Esophagus muscularis mucosa (tissue), 4 donors: ENCODE results near the gene DGKG. TPM values are rescaled to one million over a fixed set of nuclear protein-coding genes. Genes with fewer than 3 reads are reported as not detected.

Experiments used
- DNase-seq: peaks from one replicate; pipeline ENCODE4 v3.0.0-alpha.2; 2017; ENCODE audit errors: extremely low spot score
- H3K27ac ChIP-seq, 4 donors: fragments of 200-600 bp; sonication (generic); replicated peaks in 1 of 4; 1 replicate in 3 of 4; 2 replicates in 1 of 4; pipeline ENCODE4 v1.5.1; 2016 to 2019; ENCODE audit warnings: mild to moderate bottlenecking in 1 of 4
- H3K27me3 ChIP-seq, 4 donors: fragments of 200-600 bp; sonication (generic); one replicate each; pipeline versions ENCODE4 v1.5.1 to v1.6.0; 2016 to 2019
- H3K36me3 ChIP-seq, 4 donors: fragments of 200-600 bp; sonication (generic); one replicate each; pipeline ENCODE4 v1.5.1; 2016 to 2019
- H3K4me1 ChIP-seq, 4 donors: fragments of 200-600 bp; sonication (generic); one replicate each; pipeline ENCODE4 v1.5.1; 2016 to 2019
- H3K4me3 ChIP-seq, 4 donors: fragments of 200-600 bp; sonication (generic); 1 replicate in 2 of 4; 2 replicates in 2 of 4; pipeline ENCODE4 v1.5.1; 2016 to 2019; ENCODE audit warnings: mild to moderate bottlenecking in 4 of 4, moderate library complexity in 1 of 4
- H3K9me3 ChIP-seq, 4 donors: fragments of 200-600 bp; sonication (generic); 1 replicate in 3 of 4; 2 replicates in 1 of 4; pipeline ENCODE4 v1.5.1; 2016 to 2019
- EP300 ChIP-seq: sonication (generic); formaldehyde crosslinking; IDR thresholded peaks from one replicate; pipeline ENCODE4 v1.6.1; 2017; ENCODE audit warnings: antibody characterized with exemption
- POLR2A ChIP-seq: fragments of 450-650 bp; IDR thresholded peaks from one replicate; pipeline ENCODE4 v1.6.1; 2017; ENCODE audit warnings: antibody characterized with exemption, moderate library complexity, mild to moderate bottlenecking, low read depth
- POLR2AphosphoS5 ChIP-seq, 2 donors: sonication (generic); formaldehyde crosslinking; IDR thresholded peaks; one replicate each; pipeline ENCODE4 v1.6.1; 2017; ENCODE audit warnings: antibody characterized with exemption in 2 of 2
- WGBS: methylation state at CpG from one replicate; pipeline ENCODE4 v1.1.5; 2018; 5-methylcytosine and 5-hydroxymethylcytosine counted together
- intact Hi-C: fragments of 100-400 bp; cut with DNase I; formaldehyde crosslinking; loops from one replicate; pipeline ENCODE4 v1.15.1; 2023
- total RNA-seq, 4 donors: library from RNA; depleted of rRNA; stranded (reverse); fragments of >200 nt; gene quantifications; one replicate each; pipeline versions ENCODE4 v1.1.0 to v1.2.1, GENCODE V29; 2016
- TF ChIP-seq, protein P1 (sequence below), 3 experiments: fragments of 200-600 bp in 2 of 3; fragments of 450-650 bp in 1 of 3; sonication (generic) in 2 of 3; IDR thresholded peaks; one replicate each; pipeline ENCODE4 v1.5.1; 2017 to 2019; ENCODE audit warnings: antibody characterized with exemption in 3 of 3, mild to moderate bottlenecking in 2 of 3, moderate library complexity in 1 of 3

DGKG gene
- total RNA-seq, 4 donors from 2014 or later: 75.0 to 169 (median 104) TPM

DNA sequence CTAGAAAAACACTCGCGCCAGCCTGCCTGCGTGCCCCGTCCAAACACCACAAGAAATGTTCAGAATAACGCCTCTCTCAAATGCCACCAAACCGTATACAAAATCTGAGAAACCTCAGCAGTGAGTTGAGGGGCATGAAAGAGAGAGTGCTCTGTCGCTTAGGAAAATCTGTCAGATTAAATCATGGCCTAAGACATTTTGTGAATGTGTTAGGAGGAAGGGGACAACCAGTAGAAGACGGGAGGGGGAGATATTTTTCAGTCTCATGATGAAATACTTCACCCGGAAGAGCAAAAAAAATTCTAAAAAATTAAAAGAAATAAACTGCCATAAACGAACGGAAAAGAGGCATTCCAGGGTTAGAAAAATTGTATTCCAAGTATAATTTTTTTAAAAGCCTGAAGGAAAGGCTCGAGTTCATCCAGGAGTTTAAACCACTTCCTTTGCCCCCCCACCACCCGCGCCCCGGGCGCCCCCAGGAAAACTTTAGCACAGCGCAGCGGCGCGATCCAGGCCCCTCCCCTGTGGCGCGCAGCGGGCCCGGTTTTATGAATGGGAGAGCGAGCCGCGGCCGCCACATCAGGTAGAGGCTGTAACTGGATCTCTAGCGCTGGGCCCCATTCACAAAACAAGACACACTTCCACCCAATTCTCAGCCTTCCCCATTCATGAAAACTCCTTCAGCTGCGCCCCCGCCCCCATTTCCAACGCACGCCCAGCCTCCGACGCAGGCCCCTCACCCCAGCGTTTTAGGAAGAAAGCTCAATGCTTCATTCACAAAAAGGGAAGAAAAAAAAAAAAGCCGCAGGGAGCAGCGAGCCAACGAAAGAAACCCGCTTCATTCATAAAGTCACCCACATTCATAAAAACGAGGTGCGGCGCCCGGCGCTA is 254.6 kb downstream of the DGKG start:
- peak overlapping the region; percentile 75 to 86 (median 82) for H3K27ac ChIP-seq
- H3K36me3 ChIP-seq: no peaks in the 10 kb centered on the region
- no peaks in the 10 kb centered on the region for H3K9me3 ChIP-seq
- WGBS: 6% methylated on average over 33 of the region's 45 CpGs
- H3K27me3 ChIP-seq: peaks cover 0 to 10% (median 0%) of the 10 kb centered on the region in 4 donors
- peak overlapping the region; percentile 64 to 81 (median 72) for H3K4me3 ChIP-seq
- TF ChIP-seq POLR2AphosphoS5 (IDR thresholded peaks at IDR 0.05) (peak in 1 of 2 donors; percentile 38), EP300 (no peak), POLR2A (no peak)
- TF ChIP-seq, protein P1, sequence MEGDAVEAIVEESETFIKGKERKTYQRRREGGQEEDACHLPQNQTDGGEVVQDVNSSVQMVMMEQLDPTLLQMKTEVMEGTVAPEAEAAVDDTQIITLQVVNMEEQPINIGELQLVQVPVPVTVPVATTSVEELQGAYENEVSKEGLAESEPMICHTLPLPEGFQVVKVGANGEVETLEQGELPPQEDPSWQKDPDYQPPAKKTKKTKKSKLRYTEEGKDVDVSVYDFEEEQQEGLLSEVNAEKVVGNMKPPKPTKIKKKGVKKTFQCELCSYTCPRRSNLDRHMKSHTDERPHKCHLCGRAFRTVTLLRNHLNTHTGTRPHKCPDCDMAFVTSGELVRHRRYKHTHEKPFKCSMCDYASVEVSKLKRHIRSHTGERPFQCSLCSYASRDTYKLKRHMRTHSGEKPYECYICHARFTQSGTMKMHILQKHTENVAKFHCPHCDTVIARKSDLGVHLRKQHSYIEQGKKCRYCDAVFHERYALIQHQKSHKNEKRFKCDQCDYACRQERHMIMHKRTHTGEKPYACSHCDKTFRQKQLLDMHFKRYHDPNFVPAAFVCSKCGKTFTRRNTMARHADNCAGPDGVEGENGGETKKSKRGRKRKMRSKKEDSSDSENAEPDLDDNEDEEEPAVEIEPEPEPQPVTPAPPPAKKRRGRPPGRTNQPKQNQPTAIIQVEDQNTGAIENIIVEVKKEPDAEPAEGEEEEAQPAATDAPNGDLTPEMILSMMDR (IDR thresholded peaks at IDR 0.05): no peak
- DNase-seq: no peak
- intact Hi-C loops: loop anchor here (10.0 kb wide), 1 partner anchor 107 kb away; no protein-coding TSS in a partner anchor
- H3K4me1 ChIP-seq: peaks cover 21 to 46% (median 42%) of the 10 kb centered on the region in 4 donors

DNA sequence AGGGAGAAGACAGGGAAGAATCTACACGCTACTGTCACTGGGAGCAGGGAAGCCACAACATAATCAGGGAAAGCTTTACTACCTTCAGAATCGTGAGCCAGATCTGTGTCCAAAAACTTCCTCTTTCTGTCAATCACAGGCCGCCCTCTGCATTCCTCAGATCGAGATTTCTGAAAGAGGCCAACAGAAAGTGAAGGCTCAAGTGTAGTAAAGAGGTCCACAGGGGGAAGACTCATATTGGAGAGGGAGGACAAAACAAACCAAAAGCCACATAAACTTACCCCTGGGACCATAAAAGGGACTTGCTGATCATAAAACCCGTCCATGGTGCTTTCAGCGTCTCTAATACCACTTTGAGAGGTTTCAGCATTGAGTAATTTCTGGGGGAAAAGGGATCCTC is 256.5 kb downstream of the DGKG start:
- no peak for DNase-seq
- Histone ChIP-seq H3K4me1 (peaks cover 18 to 40% (median 36%) of the 10 kb centered on the region in 4 donors), H3K36me3 (no peaks in the 10 kb centered on the region), H3K4me3 (no peak overlapping the region), H3K9me3 (no peaks in the 10 kb centered on the region), H3K27ac (no peak overlapping the region), H3K27me3 (no peaks in the 10 kb centered on the region)
- intact Hi-C loops: loop anchor here (10.0 kb wide), 1 partner anchor 109 kb away; no protein-coding TSS in a partner anchor
- 79% methylated on average over 6 of the region's 6 CpGs for WGBS
- TF ChIP-seq POLR2AphosphoS5 (IDR thresholded peaks at IDR 0.05) (no peak), POLR2A (no peak), EP300 (no peak)

DNA sequence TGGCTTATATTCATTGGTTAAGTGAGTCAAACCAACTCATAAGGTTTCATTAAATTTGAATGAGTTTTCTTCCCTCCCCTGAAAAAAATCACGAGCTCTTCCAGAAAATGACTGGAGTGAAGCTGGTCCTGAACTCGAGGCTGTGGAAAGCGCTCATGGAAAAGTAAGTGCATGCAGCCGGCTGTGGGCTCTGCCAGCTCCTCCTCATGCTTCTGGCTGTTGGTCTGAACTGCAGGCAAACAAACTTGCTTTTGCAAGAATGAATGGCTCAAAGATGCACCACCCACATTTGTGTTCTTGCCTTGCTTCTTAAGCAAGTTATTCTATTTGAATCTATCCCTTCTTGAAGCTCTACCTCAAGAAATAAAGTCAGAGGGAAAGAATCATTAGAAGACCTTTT is 259.3 kb downstream of the DGKG start:
- no peak for TF ChIP-seq POLR2AphosphoS5 (IDR thresholded peaks at IDR 0.05)
- TF ChIP-seq EP300: no peak
- TF ChIP-seq POLR2A: no peak
- TF ChIP-seq, protein P1 (IDR thresholded peaks at IDR 0.05): no peak
- Histone ChIP-seq H3K36me3 (no peaks in the 10 kb centered on the region), H3K4me3 (no peak overlapping the region), H3K27me3 (no peaks in the 10 kb centered on the region), H3K4me1 (peaks cover 19 to 28% (median 25%) of the 10 kb centered on the region in 4 donors), H3K9me3 (no peaks in the 10 kb centered on the region), H3K27ac (no peak overlapping the region)
- WGBS: 80% methylated on average over 4 of the region's 4 CpGs
- intact Hi-C loops: loop anchor here (10.0 kb wide), 1 partner anchor 112 kb away; no protein-coding TSS in a partner anchor
- no peak for DNase-seq

DNA sequence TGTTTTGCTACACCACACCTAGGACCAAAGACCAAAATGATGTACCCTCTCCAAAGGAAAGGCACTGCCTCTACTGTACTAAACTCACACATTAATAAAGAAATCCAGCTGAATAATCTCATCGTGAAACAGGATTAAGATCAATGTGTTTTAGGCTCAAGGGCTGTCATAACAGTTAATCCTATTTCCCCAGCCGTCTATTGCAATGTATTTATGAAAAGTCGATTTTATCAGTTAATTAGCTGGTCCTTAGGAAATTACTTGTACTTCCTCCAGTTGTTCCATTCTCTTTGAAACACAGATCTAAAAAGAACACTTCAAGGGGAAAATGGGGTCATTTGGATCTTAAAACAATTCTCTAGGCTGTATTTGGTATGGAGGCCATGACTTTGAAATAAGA is 261.6 kb downstream of the DGKG start:
- no peaks in the 10 kb centered on the region for H3K36me3 ChIP-seq
- H3K27ac ChIP-seq: no peak overlapping the region
- intact Hi-C loops: loop anchor here (10.0 kb wide), 1 partner anchor 114 kb away; no protein-coding TSS in a partner anchor
- no peak overlapping the region for H3K4me3 ChIP-seq
- no peaks in the 10 kb centered on the region for H3K9me3 ChIP-seq
- 88% methylated on average over 3 of the region's 3 CpGs for WGBS
- no peaks in the 10 kb centered on the region for H3K27me3 ChIP-seq
- peaks cover 20 to 30% (median 26%) of the 10 kb centered on the region in 4 donors for H3K4me1 ChIP-seq
- TF ChIP-seq POLR2AphosphoS5 (IDR thresholded peaks at IDR 0.05) (no peak), EP300 (no peak), POLR2A (no peak)
- TF ChIP-seq, protein P1 (IDR thresholded peaks at IDR 0.05): no peak
- no peak for DNase-seq

DNA sequence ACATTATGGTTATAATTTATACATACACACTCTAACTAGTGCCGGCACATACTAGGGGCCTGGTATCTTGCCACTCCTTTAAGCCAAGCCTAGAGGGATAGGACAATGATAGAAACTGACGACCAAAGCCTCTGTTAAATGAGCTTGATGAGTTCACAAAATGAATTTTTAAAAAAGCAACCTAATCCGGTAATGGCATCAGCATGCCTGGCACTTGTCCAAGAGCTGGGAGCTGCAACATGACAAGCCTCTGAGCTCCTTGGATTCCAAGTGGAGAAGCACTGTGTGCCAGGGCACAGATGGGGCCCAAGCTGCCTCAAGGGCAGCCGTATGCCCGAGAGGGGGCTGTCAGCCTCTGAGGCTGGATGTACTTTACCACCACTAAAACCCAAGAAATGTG is 262.9 kb downstream of the DGKG start:
- TF ChIP-seq, protein P1 (IDR thresholded peaks at IDR 0.05): no peak
- TF ChIP-seq POLR2AphosphoS5 (IDR thresholded peaks at IDR 0.05): no peak
- TF ChIP-seq POLR2A: no peak
- no peak for TF ChIP-seq EP300
- WGBS: 71% methylated on average over 5 of the region's 5 CpGs
- Histone ChIP-seq H3K4me3 (no peak overlapping the region), H3K4me1 (peaks cover 20 to 30% (median 26%) of the 10 kb centered on the region in 4 donors), H3K9me3 (no peaks in the 10 kb centered on the region), H3K27me3 (no peaks in the 10 kb centered on the region), H3K27ac (no peak overlapping the region), H3K36me3 (no peaks in the 10 kb centered on the region)
- DNase-seq: no peak
- intact Hi-C loops: no loop called here
